PFSK-1 (cell line): ENCODE results near the gene P4HB.

Experiments used
- FOXP2 ChIP-seq: optimal IDR thresholded peaks from 2 replicates; pipeline ENCODE3; 2011; ENCODE audit warnings: borderline replicate concordance, control low read depth, inconsistent platforms; ENCODE audit not compliant: insufficient read depth; ENCODE audit errors: extremely low read length, extremely low read depth
- POLR2AphosphoS5 ChIP-seq: IDR thresholded peaks from 2 replicates; pipeline ENCODE4 v1.6.1; 2012; ENCODE audit warnings: low read depth, mild to moderate bottlenecking, control low read depth, low read length, moderate library complexity
- SIN3A ChIP-seq: IDR thresholded peaks from 2 replicates; pipeline ENCODE4 v1.6.1; 2012; ENCODE audit warnings: mild to moderate bottlenecking, low read length, moderate library complexity, borderline replicate concordance; ENCODE audit not compliant: insufficient read depth
- TAF1 ChIP-seq: IDR thresholded peaks from 2 replicates; pipeline ENCODE4 v1.6.1; 2012; ENCODE audit warnings: low read length, control low read depth, borderline replicate concordance; ENCODE audit not compliant: insufficient read depth
- TF ChIP-seq, protein P1 (sequence below), 2 experiments: IDR thresholded peaks; 2 replicates each; pipeline versions ENCODE4 v1.6.1 to v1.8.0; 2011 to 2012; ENCODE audit warnings: low read depth in 2 of 2, low read length in 2 of 2, control low read depth in 1 of 2, inconsistent platforms in 1 of 2, mild to moderate bottlenecking in 1 of 2, moderate library complexity in 1 of 2; ENCODE audit not compliant: insufficient read depth in 1 of 2

P4HB gene

DNA sequence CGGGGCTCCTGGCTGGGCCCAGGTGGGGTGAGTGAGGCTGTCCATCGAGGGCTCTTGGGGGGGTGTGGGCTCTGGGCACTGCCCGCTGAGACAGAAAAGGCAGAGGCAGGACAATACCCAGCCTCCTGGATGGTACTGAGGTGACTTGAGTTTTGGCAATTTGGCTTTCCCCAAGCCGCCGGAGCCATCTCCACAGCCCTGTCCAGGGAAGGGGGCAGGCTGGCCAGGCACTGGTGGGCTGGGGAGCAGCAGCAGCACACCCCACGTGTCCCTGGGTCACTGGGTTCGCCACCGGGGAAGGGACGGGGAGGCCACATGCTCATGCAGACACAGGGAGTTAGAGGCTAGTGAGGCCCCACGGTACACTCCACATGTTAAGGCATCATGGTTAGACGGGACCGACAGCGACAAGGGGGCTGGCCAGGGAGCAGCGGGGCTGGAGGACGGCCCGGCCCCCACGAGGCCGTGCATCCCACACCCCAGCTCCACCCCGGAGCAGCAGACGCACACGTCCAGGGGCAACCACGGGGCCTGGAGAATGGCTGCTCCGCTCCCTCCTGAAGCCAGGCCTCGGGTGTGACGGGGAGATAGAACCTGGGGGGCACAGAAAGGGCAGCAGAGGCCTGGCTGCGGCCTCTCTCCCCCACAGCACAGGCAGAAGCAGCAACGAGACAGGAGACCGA lies 7.8 kb upstream of the P4HB start:
- peak; percentile 17 for TF ChIP-seq POLR2AphosphoS5
- peak; percentile 39; the same call in 1 of the 2 replicates for TF ChIP-seq SIN3A
- no peak; the same call in 1 of the 2 replicates for TF ChIP-seq TAF1
- TF ChIP-seq, protein P1, sequence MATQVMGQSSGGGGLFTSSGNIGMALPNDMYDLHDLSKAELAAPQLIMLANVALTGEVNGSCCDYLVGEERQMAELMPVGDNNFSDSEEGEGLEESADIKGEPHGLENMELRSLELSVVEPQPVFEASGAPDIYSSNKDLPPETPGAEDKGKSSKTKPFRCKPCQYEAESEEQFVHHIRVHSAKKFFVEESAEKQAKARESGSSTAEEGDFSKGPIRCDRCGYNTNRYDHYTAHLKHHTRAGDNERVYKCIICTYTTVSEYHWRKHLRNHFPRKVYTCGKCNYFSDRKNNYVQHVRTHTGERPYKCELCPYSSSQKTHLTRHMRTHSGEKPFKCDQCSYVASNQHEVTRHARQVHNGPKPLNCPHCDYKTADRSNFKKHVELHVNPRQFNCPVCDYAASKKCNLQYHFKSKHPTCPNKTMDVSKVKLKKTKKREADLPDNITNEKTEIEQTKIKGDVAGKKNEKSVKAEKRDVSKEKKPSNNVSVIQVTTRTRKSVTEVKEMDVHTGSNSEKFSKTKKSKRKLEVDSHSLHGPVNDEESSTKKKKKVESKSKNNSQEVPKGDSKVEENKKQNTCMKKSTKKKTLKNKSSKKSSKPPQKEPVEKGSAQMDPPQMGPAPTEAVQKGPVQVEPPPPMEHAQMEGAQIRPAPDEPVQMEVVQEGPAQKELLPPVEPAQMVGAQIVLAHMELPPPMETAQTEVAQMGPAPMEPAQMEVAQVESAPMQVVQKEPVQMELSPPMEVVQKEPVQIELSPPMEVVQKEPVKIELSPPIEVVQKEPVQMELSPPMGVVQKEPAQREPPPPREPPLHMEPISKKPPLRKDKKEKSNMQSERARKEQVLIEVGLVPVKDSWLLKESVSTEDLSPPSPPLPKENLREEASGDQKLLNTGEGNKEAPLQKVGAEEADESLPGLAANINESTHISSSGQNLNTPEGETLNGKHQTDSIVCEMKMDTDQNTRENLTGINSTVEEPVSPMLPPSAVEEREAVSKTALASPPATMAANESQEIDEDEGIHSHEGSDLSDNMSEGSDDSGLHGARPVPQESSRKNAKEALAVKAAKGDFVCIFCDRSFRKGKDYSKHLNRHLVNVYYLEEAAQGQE (IDR thresholded peaks at IDR 0.05; ENCODE audit: insufficient read depth in 1 of 2, low read depth in 2 of 2, low read length in 2 of 2), result no peak

DNA sequence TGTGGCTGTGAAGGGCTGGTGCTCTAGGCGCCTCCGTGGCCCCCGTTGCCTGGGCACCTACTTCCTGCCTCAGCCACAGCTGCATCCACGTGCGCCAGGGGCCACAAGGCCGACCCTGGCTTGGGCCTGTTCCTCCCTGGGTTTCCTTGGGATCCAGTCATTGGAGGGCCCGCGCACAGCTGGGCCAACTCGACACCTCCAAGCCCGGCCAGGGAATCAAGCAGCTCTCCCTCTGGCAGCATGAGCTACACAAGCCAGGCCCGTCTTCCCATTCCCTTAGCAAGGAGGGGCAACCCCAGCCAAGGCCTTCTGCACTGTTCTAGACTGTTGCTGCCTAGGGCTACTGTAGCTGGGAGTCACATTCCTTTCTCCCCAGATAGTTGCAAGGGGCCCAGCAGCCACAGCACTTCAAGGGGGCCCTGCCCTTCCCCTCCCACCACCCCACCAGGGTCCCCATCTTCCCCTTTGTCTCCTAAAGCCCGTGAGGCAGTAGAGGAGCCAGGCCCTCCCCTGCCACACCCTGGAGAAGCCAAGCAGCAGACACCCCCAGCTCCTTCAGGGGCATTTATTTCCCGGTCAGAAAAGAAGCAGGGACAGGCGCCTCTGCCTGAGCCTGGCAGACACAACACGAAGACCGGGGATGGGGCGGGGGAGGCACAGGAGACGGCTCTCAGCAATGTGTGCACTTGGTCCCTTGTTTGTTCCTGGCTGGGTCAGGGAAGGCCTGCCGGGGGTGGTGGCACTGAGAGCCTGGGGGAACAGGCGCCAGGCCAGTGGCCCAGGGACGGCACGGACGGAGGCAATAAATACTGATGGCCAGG lies 7.0 kb upstream of the P4HB start:
- TF ChIP-seq, protein P1 (IDR thresholded peaks at IDR 0.05; ENCODE audit: insufficient read depth in 1 of 2, low read depth in 2 of 2, low read length in 2 of 2), result 0 out of 4 replicates have a peak, but pooled peaks of 1 of the 2 experiments have one; percentile 18
- no peak for TF ChIP-seq FOXP2
- peak; percentile 77 for TF ChIP-seq POLR2AphosphoS5
- TF ChIP-seq SIN3A, result 0 out of 2 replicates have a peak, but pooled peaks have one; percentile 77
- TF ChIP-seq TAF1, result peak; percentile 70; the same call in 1 of the 2 replicates

DNA sequence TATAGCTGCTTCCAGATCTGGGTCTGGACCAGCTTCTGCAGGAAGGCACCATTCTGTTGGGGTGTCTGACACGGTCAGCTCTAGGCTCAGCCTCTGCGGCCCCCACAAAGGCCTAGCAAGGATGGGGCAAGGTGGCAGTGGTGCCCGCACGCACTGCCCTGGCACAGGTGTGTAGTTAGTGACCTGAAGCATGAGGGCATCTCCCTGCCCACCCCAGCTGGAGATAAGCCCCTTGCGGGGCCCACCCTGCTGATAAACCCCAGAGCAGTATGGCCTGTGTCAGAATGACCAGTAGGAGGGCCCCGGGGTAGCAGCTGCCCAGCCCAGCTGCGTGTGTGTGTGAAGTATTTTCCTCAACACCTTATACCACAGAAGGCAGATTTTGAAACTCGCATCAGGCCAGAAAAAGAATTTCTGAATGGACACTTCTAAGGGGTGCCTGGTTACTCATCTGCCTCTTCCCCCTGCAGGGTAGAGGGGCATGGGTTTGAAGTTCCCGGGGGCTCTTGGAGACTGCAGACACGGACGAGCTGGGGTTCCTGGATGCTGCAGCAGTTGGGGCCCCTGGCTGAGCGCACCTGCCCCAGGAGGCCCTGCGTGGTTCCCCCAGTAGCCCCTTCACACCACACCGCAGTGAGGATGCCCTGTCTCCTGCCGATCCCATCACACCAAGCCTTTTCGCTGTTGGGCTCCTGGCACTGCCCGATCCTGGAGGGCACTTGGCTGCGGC lies 6.3 kb upstream of the P4HB start:
- TF ChIP-seq, protein P1 (IDR thresholded peaks at IDR 0.05; ENCODE audit: insufficient read depth in 1 of 2, low read depth in 2 of 2, low read length in 2 of 2), result no peak
- TF ChIP-seq POLR2AphosphoS5 (peak; percentile 87; the same call in 1 of the 2 replicates), SIN3A (0 out of 2 replicates have a peak, but pooled peaks have one; percentile 9), FOXP2 (no peak), TAF1 (no peak)

DNA sequence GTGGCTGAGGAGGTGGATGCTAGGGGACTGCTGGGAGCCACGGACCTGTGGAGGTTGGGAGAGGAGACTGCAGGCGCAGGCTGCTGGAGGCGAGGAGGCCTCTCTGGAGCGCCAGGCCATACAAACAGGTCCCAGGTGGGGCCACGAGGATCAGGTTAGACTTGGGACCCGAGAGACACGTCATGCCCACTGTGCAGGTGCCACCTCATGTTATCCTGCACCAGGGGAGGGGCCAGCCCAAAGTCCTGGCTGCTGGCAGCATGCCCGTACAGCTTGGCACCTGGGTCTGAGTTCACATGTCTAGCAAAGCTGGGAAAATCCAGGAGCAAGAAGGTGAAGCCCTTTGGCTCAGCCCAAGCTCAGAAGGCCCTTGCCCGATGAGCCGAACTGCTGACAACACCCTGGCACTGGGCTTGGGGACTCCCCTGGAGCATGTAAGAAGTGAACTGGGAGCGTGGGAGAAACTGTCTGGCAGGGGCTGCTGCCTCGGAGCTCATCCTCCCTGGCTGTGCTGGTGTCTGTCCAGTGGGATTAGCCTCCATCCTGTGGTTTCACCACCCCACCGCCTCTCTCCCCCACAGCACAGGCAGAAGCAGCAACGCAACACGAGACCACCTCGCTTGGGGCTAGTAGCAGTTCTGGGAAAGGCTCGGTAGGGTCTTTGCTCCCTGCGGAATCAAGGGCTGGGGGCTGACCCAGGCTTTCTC lies 5.6 kb upstream of the P4HB start:
- TF ChIP-seq TAF1, result no peak; the same call in 1 of the 2 replicates
- 0 out of 2 replicates have a peak, but pooled peaks have one; percentile 16 for TF ChIP-seq SIN3A

DNA sequence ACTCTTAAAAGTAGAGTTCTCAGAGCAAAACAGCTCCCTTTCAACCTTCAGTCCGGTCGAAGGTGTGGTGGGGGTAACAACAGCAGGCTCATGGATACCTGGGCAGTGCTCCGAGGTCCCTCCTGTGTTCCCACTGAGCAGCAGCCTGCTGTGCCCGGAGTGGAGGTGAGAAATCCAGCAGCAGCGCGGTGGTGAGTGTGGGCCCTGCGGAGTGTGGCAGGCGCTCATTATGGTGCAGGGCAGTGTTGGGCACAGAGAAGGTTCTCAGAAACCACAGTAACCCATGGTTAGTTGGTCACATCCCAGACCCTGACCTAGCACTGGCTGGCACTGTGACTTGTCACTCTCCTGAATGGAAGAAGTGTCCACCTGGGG lies 5.0 kb upstream of the P4HB start:
- TF ChIP-seq TAF1 (no peak), SIN3A (no peak), POLR2AphosphoS5 (no peak), FOXP2 (no peak)
- TF ChIP-seq, protein P1 (IDR thresholded peaks at IDR 0.05; ENCODE audit: insufficient read depth in 1 of 2, low read depth in 2 of 2, low read length in 2 of 2), result no peak
